Esophagus muscularis mucosa (tissue), 4 donors: ENCODE results near the gene ZSWIM6. TPM values are rescaled to one million over a fixed set of nuclear protein-coding genes. Genes with fewer than 3 reads are reported as not detected.
"Not testable (repeated sequence)": the region's sequence is repeated elsewhere in the genome, so short reads cannot be mapped to it uniquely, and the experiment has no call there.

Source experiments
- DNase-seq: peaks from one replicate; pipeline ENCODE4 v3.0.0-alpha.2; 2017; ENCODE audit errors: extremely low spot score
- H3K27ac ChIP-seq, 4 donors: fragments of 200-600 bp; sonication (generic); replicated peaks in 1 of 4; 1 replicate in 3 of 4; 2 replicates in 1 of 4; pipeline ENCODE4 v1.5.1; 2016 to 2019; ENCODE audit warnings: mild to moderate bottlenecking in 1 of 4
- H3K27me3 ChIP-seq, 4 donors: fragments of 200-600 bp; sonication (generic); one replicate each; pipeline versions ENCODE4 v1.5.1 to v1.6.0; 2016 to 2019
- H3K36me3 ChIP-seq, 4 donors: fragments of 200-600 bp; sonication (generic); one replicate each; pipeline ENCODE4 v1.5.1; 2016 to 2019
- H3K4me1 ChIP-seq, 4 donors: fragments of 200-600 bp; sonication (generic); one replicate each; pipeline ENCODE4 v1.5.1; 2016 to 2019
- H3K4me3 ChIP-seq, 4 donors: fragments of 200-600 bp; sonication (generic); 1 replicate in 2 of 4; 2 replicates in 2 of 4; pipeline ENCODE4 v1.5.1; 2016 to 2019; ENCODE audit warnings: mild to moderate bottlenecking in 4 of 4, moderate library complexity in 1 of 4
- H3K9me3 ChIP-seq, 4 donors: fragments of 200-600 bp; sonication (generic); 1 replicate in 3 of 4; 2 replicates in 1 of 4; pipeline ENCODE4 v1.5.1; 2016 to 2019
- EP300 ChIP-seq: sonication (generic); formaldehyde crosslinking; IDR thresholded peaks from one replicate; pipeline ENCODE4 v1.6.1; 2017; ENCODE audit warnings: antibody characterized with exemption
- POLR2A ChIP-seq: fragments of 450-650 bp; IDR thresholded peaks from one replicate; pipeline ENCODE4 v1.6.1; 2017; ENCODE audit warnings: antibody characterized with exemption, moderate library complexity, mild to moderate bottlenecking, low read depth
- POLR2AphosphoS5 ChIP-seq, 2 donors: sonication (generic); formaldehyde crosslinking; IDR thresholded peaks; one replicate each; pipeline ENCODE4 v1.6.1; 2017; ENCODE audit warnings: antibody characterized with exemption in 2 of 2
- WGBS: methylation state at CpG from one replicate; pipeline ENCODE4 v1.1.5; 2018; 5-methylcytosine and 5-hydroxymethylcytosine counted together
- intact Hi-C: fragments of 100-400 bp; cut with DNase I; formaldehyde crosslinking; loops from one replicate; pipeline ENCODE4 v1.15.1; 2023
- total RNA-seq, 4 donors: library from RNA; depleted of rRNA; stranded (reverse); fragments of >200 nt; gene quantifications; one replicate each; pipeline versions ENCODE4 v1.1.0 to v1.2.1, GENCODE V29; 2016
- TF ChIP-seq, protein P1 (sequence below), 3 experiments: fragments of 200-600 bp in 2 of 3; fragments of 450-650 bp in 1 of 3; sonication (generic) in 2 of 3; IDR thresholded peaks; one replicate each; pipeline ENCODE4 v1.5.1; 2017 to 2019; ENCODE audit warnings: antibody characterized with exemption in 3 of 3, mild to moderate bottlenecking in 2 of 3, moderate library complexity in 1 of 3

Gene ZSWIM6
- total RNA-seq, 4 donors from 2014 or later: 10.2 to 16.4 (median 12.5) TPM

DNA sequence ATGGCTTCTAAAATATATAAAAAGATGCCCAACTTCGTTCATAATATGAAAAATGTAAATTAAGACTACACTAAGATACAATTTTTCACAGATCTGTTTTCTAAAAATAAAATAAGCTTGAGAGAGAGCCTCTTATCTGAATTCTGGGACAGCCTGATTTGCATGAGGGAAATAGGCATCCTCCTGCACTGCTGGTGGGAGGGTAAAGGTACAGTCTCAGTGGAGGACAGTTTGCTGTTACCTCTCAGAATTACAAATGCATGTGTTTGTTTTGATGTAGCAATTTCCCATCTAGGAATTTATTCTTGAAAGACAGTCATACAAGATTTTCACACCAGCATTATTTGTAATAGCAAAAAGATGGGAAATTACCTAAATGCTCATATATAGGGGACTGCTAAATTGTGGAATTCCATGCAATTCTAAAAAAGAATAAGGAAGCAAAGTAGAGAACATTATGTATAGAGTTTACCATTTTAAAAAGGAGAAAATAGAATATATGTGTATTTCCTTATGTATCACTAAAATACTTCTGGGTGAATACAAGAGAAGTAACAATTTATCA lies 75.7 kb downstream of the ZSWIM6 start:
- intact Hi-C loops: loop anchor here (2.0 to 5.0 kb wide), 4 partner anchors 43 to 245 kb away; partner anchors contain the start of genes SMIM15 and ZSWIM6
- peak overlapping the region in 1 of 4 donors; percentile 30 for H3K4me3 ChIP-seq
- no peaks in the 10 kb centered on the region for H3K36me3 ChIP-seq
- H3K27ac ChIP-seq: peak overlapping the region in 3 of 4 donors; percentile 24 to 30 (median 24)
- H3K9me3 ChIP-seq: no peaks in the 10 kb centered on the region
- no peak for TF ChIP-seq EP300
- 45% methylated on average over 1 of the region's 1 CpG for WGBS
- no peak for DNase-seq
- H3K4me1 ChIP-seq: peaks cover 27 to 53% (median 45%) of the 10 kb centered on the region in 4 donors
- no peaks in the 10 kb centered on the region for H3K27me3 ChIP-seq

DNA sequence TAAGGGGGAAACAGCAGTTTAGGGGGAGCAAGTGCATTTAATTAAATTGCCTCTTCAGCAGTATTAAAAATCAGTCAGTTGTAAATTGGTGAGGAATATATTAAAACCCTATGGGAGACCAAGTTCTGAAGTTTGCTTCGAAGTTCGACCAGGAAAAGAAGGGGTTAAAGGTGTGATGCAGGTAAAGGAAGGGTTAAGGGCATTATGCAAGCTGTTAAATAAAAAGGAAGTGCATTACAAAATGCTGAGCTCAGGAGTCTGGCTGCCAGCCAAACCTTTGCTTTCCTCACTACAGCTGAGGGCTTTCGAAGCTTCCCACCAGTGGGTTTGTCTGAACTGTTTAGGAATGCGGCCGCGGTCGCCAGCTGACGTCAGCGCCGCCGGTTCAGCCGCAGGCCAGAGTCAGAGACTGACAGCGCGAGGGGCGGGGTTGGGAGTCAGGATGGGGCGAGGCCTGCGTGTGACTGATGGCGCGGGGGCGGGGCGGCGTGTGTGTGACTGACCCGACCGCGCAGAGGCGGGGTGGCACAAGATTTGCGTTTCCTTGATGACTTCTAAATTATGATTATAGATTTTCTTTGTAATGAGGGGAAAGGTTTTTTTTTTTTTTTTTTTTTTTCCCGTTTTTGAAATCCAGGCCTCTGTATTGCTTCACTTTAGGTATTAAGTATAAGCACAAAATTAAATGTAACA lies 76.6 kb downstream of the ZSWIM6 start:
- H3K36me3 ChIP-seq: no peaks in the 10 kb centered on the region
- peak overlapping the region; percentile 11 to 37 (median 29) for H3K4me3 ChIP-seq
- intact Hi-C loops: loop anchor here (2.0 to 5.0 kb wide), 4 partner anchors 42 to 246 kb away; partner anchors contain the start of genes SMIM15 and ZSWIM6
- peak overlapping the region; percentile 24 to 74 (median 60) for H3K27ac ChIP-seq
- 1% methylated on average over 28 of the region's 28 CpGs for WGBS
- TF ChIP-seq POLR2AphosphoS5 (IDR thresholded peaks at IDR 0.05) (peak; percentile 87 to 98), EP300 (peak; percentile 91), POLR2A (no peak)
- TF ChIP-seq, protein P1, sequence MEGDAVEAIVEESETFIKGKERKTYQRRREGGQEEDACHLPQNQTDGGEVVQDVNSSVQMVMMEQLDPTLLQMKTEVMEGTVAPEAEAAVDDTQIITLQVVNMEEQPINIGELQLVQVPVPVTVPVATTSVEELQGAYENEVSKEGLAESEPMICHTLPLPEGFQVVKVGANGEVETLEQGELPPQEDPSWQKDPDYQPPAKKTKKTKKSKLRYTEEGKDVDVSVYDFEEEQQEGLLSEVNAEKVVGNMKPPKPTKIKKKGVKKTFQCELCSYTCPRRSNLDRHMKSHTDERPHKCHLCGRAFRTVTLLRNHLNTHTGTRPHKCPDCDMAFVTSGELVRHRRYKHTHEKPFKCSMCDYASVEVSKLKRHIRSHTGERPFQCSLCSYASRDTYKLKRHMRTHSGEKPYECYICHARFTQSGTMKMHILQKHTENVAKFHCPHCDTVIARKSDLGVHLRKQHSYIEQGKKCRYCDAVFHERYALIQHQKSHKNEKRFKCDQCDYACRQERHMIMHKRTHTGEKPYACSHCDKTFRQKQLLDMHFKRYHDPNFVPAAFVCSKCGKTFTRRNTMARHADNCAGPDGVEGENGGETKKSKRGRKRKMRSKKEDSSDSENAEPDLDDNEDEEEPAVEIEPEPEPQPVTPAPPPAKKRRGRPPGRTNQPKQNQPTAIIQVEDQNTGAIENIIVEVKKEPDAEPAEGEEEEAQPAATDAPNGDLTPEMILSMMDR (IDR thresholded peaks at IDR 0.05): peak in 1 of 3 experiments; percentile 23
- H3K4me1 ChIP-seq: peaks cover 19 to 45% (median 37%) of the 10 kb centered on the region in 4 donors
- no peaks in the 10 kb centered on the region for H3K9me3 ChIP-seq
- H3K27me3 ChIP-seq: no peaks in the 10 kb centered on the region
- DNase-seq: peak; percentile 99

DNA sequence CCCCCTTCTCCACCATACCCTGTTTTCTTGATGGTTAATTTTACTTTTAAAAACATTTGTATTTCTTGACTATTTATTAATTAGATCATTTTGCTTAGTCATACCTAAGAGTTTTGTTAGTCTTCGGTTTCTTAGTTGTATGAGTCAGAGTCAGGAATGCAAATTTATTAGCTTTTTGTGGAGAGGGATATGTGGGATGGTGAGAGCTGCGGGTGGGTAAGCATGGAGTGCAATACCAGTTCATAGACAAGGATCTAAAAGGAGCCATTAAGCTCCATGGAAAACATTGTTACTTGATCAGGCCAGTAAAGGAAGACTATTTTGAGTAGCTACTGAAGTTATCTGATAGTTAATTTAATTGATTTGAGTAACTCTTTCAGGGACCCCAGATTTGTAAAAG lies 77.5 kb downstream of the ZSWIM6 start:
- peaks cover 19 to 47% (median 41%) of the 10 kb centered on the region in 4 donors for H3K4me1 ChIP-seq
- H3K9me3 ChIP-seq: no peaks in the 10 kb centered on the region
- intact Hi-C loops: loop anchor here (2.0 to 5.0 kb wide), 4 partner anchors 41 to 247 kb away; partner anchors contain the start of genes SMIM15 and ZSWIM6
- WGBS: 12% methylated on average over 2 of the region's 2 CpGs
- no peak overlapping the region for H3K4me3 ChIP-seq
- no peaks in the 10 kb centered on the region for H3K27me3 ChIP-seq
- H3K27ac ChIP-seq: peak overlapping the region; percentile 24 to 74 (median 60)
- TF ChIP-seq POLR2AphosphoS5 (IDR thresholded peaks at IDR 0.05) (no peak), EP300 (no peak), POLR2A (no peak)
- TF ChIP-seq, protein P1 (IDR thresholded peaks at IDR 0.05): no peak
- DNase-seq: no peak
- no peaks in the 10 kb centered on the region for H3K36me3 ChIP-seq

DNA sequence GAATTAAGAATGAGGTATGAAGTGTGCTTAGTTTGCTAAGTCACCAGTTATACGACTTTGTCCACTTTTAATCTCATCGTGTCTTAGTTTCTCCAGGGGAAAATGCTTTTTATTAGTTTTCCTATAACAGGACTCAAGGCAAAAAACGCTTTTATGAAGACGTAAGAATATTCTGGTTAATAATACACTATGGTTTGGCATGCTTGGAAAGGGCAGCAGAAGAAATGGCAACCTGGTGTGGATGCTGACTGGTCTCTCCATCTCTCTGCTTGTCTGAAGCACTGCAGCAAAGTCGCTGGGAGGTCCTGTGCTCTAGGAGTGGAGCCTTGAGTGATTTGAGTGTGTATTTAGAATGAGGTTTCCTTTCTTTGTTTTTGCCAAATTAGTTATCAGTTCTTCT lies 78.8 kb downstream of the ZSWIM6 start:
- Histone ChIP-seq H3K4me1 (peaks cover 19 to 59% (median 49%) of the 10 kb centered on the region in 4 donors), H3K27me3 (no peaks in the 10 kb centered on the region)
- intact Hi-C loops: no loop called here

DNA sequence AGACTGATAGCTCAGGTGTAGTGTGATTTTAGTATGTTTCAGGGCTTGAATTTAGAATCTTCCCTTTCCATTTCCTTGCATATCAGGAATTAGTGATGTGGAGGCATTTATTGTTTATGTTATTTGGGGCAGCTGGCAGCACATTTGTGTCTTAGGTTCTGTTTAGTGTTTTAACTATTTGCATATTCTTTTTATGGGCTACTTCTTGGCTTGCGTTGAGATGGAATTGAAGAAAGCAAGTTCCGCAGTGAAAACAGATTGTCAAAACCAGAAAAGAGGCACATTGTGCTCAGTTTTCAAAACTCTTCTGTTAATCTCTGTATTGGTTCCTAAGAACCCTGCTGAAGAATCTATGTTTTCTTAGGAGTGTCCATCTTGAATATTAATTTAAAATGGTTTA lies 80.3 kb downstream of the ZSWIM6 start:
- no peak for DNase-seq
- WGBS: 86% methylated on average over 2 of the region's 2 CpGs
- TF ChIP-seq EP300 (no peak), POLR2AphosphoS5 (IDR thresholded peaks at IDR 0.05) (no peak), POLR2A (no peak)
- TF ChIP-seq, protein P1 (IDR thresholded peaks at IDR 0.05): no peak
- H3K4me3 ChIP-seq: no peak overlapping the region
- peaks cover 27 to 74% (median 64%) of the 10 kb centered on the region in 4 donors for H3K4me1 ChIP-seq
- intact Hi-C loops: no loop called here
- H3K9me3 ChIP-seq: no peaks in the 10 kb centered on the region
- H3K27ac ChIP-seq: no peak overlapping the region
- no peaks in the 10 kb centered on the region for H3K36me3 ChIP-seq
- no peaks in the 10 kb centered on the region for H3K27me3 ChIP-seq

More for the DNA sequence above, 78.8 kb downstream of the ZSWIM6 start:
- no peak for DNase-seq
- WGBS: 90% methylated on average over 5 of the region's 5 CpGs
- TF ChIP-seq, protein P1 (IDR thresholded peaks at IDR 0.05): no peak
- Histone ChIP-seq H3K36me3 (no peaks in the 10 kb centered on the region), H3K9me3 (no peaks in the 10 kb centered on the region), H3K27ac (no peak overlapping the region), H3K4me3 (no peak overlapping the region)

DNA sequence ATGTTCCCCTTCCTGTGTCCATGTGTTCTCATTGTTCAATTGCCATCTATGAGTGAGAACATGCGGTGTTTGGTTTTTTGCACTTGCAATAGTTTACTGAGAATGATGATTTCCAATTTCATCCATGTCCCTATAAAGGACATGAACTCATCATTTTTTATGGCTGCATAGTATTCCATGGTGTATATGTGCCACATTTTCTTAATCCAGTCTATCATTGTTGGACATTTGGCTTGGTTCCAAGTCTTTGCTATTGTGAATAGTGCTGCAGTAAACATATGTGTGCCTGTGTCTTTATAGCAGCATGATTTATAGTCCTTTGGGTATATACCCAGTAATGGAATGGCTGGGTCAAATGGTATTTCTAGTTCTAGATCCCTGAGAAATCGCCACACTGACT lies 81.1 kb downstream of the ZSWIM6 start:
- DNase-seq, H3K4me3 ChIP-seq, intact Hi-C loops, H3K36me3 ChIP-seq, H3K27me3 ChIP-seq, H3K27ac ChIP-seq, H3K9me3 ChIP-seq: not testable (repeated sequence)
- H3K4me1 ChIP-seq: peaks cover 20 to 70% (median 61%) of the 10 kb centered on the region in 4 donors
- WGBS: 100% methylated on average over 1 of the region's 2 CpGs
